Transverse colon (tissue), 4 donors: ENCODE results near the gene PCDHGA2. TPM values are rescaled to one million over a fixed set of nuclear protein-coding genes. Genes with fewer than 3 reads are reported as not detected.

Experiments
- DNase-seq: peaks from one replicate; pipeline ENCODE4 v3.0.0-alpha.2; 2019
- H3K27ac ChIP-seq, 4 donors: fragments of 200-600 bp; sonication (generic); 2 replicates each; pipeline ENCODE4 v1.5.1; 2016 to 2018; ENCODE audit warnings: inconsistent platforms in 4 of 4
- H3K27me3 ChIP-seq: fragments of 200-600 bp; sonication (generic); 2 replicates; pipeline ENCODE4 v1.5.1; 2017; ENCODE audit warnings: inconsistent platforms
- H3K36me3 ChIP-seq, 4 donors: fragments of 200-600 bp; sonication (generic); 2 replicates each; pipeline ENCODE4 v1.5.1; 2017 to 2019; ENCODE audit warnings: inconsistent platforms in 4 of 4
- H3K4me1 ChIP-seq, 4 donors: fragments of 200-600 bp; sonication (generic); 2 replicates each; pipeline ENCODE4 v1.5.1; 2017 to 2020; ENCODE audit warnings: inconsistent platforms in 4 of 4
- H3K4me3 ChIP-seq, 4 donors: fragments of 200-600 bp; sonication (generic); 1 replicate in 1 of 4; 2 replicates in 3 of 4; pipeline versions ENCODE4 v1.5.1 to v1.6.1; 2017 to 2019; ENCODE audit warnings: inconsistent platforms in 4 of 4
- H3K9me3 ChIP-seq, 2 donors: fragments of 200-600 bp; sonication (generic); 2 replicates each; pipeline ENCODE4 v1.5.1; 2017 to 2019; ENCODE audit warnings: inconsistent platforms in 2 of 2
- CTCF ChIP-seq, 5 experiments: fragments of 200-600 bp in 3 of 5; fragments of 450-650 bp in 2 of 5; sonication (generic) in 3 of 5; IDR thresholded peaks; 1 replicate in 2 of 5; 2 replicates in 3 of 5; pipeline ENCODE4 v1.5.1; 2016 to 2017; ENCODE audit warnings: antibody characterized with exemption in 5 of 5, inconsistent platforms in 3 of 5, mild to moderate bottlenecking in 2 of 5, moderate library complexity in 1 of 5
- EP300 ChIP-seq: sonication (generic); formaldehyde crosslinking; IDR thresholded peaks from one replicate; pipeline ENCODE4 v1.6.1; 2017; ENCODE audit warnings: antibody characterized with exemption, low read depth
- POLR2A ChIP-seq: fragments of 450-650 bp; IDR thresholded peaks from one replicate; pipeline ENCODE4 v1.6.1; 2016; ENCODE audit warnings: antibody characterized with exemption, mild to moderate bottlenecking, moderate library complexity
- POLR2AphosphoS5 ChIP-seq, 3 donors: sonication (generic); formaldehyde crosslinking; IDR thresholded peaks; one replicate each; pipeline ENCODE4 v1.6.1; 2016; ENCODE audit warnings: antibody characterized with exemption in 3 of 3
- WGBS, 2 donors: methylation state at CpG; one replicate each; pipeline ENCODE4 v1.1.5; 2018; ENCODE audit warnings: low coverage in 1 of 2; 5-methylcytosine and 5-hydroxymethylcytosine counted together
- in situ Hi-C, 4 donors: fragments of 200-750 bp; cut with MboI; loops; one replicate each; pipeline versions ENCODE4 v1.15.0 to v1.15.1; 2017; ENCODE audit warnings: low sequenced_read_pairs in 3 of 4, low pct_ligation_motif_present in 1 of 4, low pct_unique_long_range_greater_than_20kb in 1 of 4
- intact Hi-C: fragments of 100-400 bp; cut with DNase I; formaldehyde crosslinking; loops from one replicate; pipeline ENCODE4 v1.15.1; 2023; ENCODE audit warnings: low total_unique reads
- total RNA-seq, 4 donors: library from RNA; depleted of rRNA; stranded (reverse); fragments of >200 nt; gene quantifications; one replicate each; pipeline ENCODE4 v1.1.0, GENCODE V29; 2016

The PCDHGA2 gene
- total RNA-seq, 4 donors from 2014 or later = 0.68 to 1.9 (median 1.6) TPM

- peak within 1 kb of the TSS in 1 of 4 donors; percentile 33 for H3K4me3 ChIP-seq
- in situ Hi-C loops = loop anchor here in 1 of 4 donors (25.0 kb wide), 1 partner anchor 212 kb away; no protein-coding TSS in a partner anchor
- WGBS, 2 donors = 40 to 53% methylated on average over 16 to 29 of the region's 29 CpGs
Observed at GRCh38 chr5:141349917-141350619, 11.5 kb downstream of the PCDHGA2 start, which contains the start of gene PCDHGB1. PCDHGB1 (plus strand) TSS chr5:141350099; CDS start chr5:141350261, 162 bp downstream.

DNA sequence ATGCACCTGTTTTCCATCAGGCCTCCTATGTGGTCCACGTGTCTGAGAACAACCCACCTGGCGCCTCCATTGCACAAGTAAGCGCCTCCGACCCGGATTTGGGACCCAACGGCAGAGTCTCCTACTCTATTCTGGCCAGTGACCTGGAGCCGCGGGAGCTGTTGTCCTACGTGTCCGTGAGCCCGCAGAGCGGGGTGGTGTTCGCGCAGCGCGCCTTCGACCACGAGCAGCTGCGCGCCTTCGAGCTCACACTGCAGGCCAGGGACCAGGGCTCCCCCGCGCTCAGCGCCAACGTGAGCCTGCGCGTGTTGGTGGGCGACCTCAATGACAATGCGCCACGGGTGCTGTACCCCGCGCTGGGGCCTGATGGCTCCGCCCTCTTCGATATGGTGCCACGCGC, 13.0 kb downstream of the PCDHGA2 start:
- H3K27me3 ChIP-seq = peaks cover 15% of the 10 kb centered on the region

More at GRCh38 chr5:141349917-141350619, 11.5 kb downstream of the PCDHGA2 start, which contains the start of gene PCDHGB1:
- Histone ChIP-seq H3K27me3 (peaks cover 15% of the 10 kb centered on the region), H3K9me3 (peaks cover 18 to 57% of the 10 kb centered on the region in 2 donors), H3K36me3 (no peaks in the 10 kb centered on the region), H3K27ac (no peak within 1 kb of the TSS), H3K4me1 (no peaks in the 10 kb centered on the region)
- TF ChIP-seq POLR2A (no peak), POLR2AphosphoS5 (IDR thresholded peaks at IDR 0.05) (no peak), CTCF (IDR thresholded peaks at IDR 0.05) (peak in 2 of 5 experiments; percentile 15 to 41), EP300 (no peak)
- DNase-seq = peak; percentile 20
- intact Hi-C loops = no loop called here

DNA sequence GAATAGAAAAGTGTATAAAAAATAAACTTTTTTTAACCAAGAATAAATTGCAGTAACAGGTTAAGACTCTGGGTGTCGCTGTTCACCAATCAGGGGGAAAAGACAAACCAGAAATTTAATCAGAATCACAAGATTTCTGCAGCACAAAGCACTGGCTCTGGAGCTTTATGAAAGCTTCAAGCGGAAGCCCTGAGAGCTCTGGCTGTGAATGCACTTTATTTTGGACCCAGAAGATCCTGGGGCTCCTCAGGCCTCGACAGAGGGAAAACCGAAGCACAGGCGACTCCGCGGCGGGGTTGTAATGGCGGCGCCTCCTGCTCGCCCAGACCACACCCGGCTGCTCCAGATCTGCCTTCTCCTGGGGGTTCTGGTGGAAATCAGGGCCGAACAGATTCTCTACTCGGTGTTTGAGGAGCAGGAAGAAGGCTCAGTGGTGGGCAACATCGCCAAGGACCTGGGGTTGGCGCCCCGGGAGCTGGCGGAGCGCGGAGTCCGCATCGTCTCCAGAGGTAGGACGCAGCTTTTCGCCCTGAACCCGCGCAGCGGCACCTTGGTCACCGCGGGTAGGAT, 16.4 kb downstream of the PCDHGA2 start, which contains the start of gene PCDHGA4:
Gene PCDHGA4, plus strand, starts transcription at position 122 of the 570 bp plus-strand sequence. Its CDS starts 87 bp downstream, at position 209.
- no peaks in the 10 kb centered on the region for H3K36me3 ChIP-seq
- no peaks in the 10 kb centered on the region for H3K4me1 ChIP-seq
- H3K27ac ChIP-seq = no peak within 1 kb of the TSS
- no peak for DNase-seq
- WGBS, 2 donors = 26 to 44% methylated on average over 2 to 29 of the region's 29 CpGs
- H3K27me3 ChIP-seq = peaks cover 15% of the 10 kb centered on the region
- peaks cover 40 to 76% of the 10 kb centered on the region in 2 donors for H3K9me3 ChIP-seq
- in situ Hi-C loops = loop anchor here in 1 of 4 donors (25.0 kb wide), 1 partner anchor 207 kb away; no protein-coding TSS in a partner anchor
- intact Hi-C loops = no loop called here
- H3K4me3 ChIP-seq = peak within 1 kb of the TSS in 1 of 4 donors; percentile 29
- TF ChIP-seq CTCF (IDR thresholded peaks at IDR 0.05) (peak in 3 of 5 experiments; percentile 16 to 27 (median 23)), POLR2A (no peak), POLR2AphosphoS5 (IDR thresholded peaks at IDR 0.05) (no peak)

More for the DNA sequence above, 13.0 kb downstream of the PCDHGA2 start:
- intact Hi-C loops (no loop called here), in situ Hi-C loops (loop anchor here in 1 of 4 donors (25.0 kb wide), 1 partner anchor 211 kb away; no protein-coding TSS in a partner anchor)
- H3K4me1 ChIP-seq = no peaks in the 10 kb centered on the region
- H3K27ac ChIP-seq = no peak overlapping the region
- TF ChIP-seq POLR2AphosphoS5 (IDR thresholded peaks at IDR 0.05) = no peak
- no peak for TF ChIP-seq POLR2A
- no peak for TF ChIP-seq EP300
- TF ChIP-seq CTCF (IDR thresholded peaks at IDR 0.05) = no peak
- DNase-seq = no peak
- H3K36me3 ChIP-seq = no peaks in the 10 kb centered on the region
- H3K9me3 ChIP-seq = peaks cover 22 to 65% of the 10 kb centered on the region in 2 donors
- H3K4me3 ChIP-seq = no peak overlapping the region
- 87% methylated on average over 35 of the region's 36 CpGs; no CpG with 5 or more reads in 1 of the 2 donors for WGBS, 2 donors

GRCh38 chr5:141355641-141356040, 17.1 kb downstream of the PCDHGA2 start:
- Histone ChIP-seq H3K27ac (no peak overlapping the region), H3K4me1 (no peaks in the 10 kb centered on the region), H3K27me3 (peaks cover 18% of the 10 kb centered on the region), H3K4me3 (no peak overlapping the region), H3K9me3 (peaks cover 43 to 77% of the 10 kb centered on the region in 2 donors), H3K36me3 (no peaks in the 10 kb centered on the region)
- DNase-seq = no peak
- WGBS, 2 donors = 77 to 85% methylated on average over 20 to 24 of the region's 24 CpGs
- intact Hi-C loops = no loop called here
- in situ Hi-C loops = loop anchor here in 1 of 4 donors (25.0 kb wide), 1 partner anchor 207 kb away; no protein-coding TSS in a partner anchor
- no peak for TF ChIP-seq CTCF (IDR thresholded peaks at IDR 0.05)
- TF ChIP-seq POLR2A = no peak
- no peak for TF ChIP-seq POLR2AphosphoS5 (IDR thresholded peaks at IDR 0.05)
- TF ChIP-seq EP300 = no peak
